ENCODE data around the gene KIF15.

- TF ChIP-seq, protein P1, sequence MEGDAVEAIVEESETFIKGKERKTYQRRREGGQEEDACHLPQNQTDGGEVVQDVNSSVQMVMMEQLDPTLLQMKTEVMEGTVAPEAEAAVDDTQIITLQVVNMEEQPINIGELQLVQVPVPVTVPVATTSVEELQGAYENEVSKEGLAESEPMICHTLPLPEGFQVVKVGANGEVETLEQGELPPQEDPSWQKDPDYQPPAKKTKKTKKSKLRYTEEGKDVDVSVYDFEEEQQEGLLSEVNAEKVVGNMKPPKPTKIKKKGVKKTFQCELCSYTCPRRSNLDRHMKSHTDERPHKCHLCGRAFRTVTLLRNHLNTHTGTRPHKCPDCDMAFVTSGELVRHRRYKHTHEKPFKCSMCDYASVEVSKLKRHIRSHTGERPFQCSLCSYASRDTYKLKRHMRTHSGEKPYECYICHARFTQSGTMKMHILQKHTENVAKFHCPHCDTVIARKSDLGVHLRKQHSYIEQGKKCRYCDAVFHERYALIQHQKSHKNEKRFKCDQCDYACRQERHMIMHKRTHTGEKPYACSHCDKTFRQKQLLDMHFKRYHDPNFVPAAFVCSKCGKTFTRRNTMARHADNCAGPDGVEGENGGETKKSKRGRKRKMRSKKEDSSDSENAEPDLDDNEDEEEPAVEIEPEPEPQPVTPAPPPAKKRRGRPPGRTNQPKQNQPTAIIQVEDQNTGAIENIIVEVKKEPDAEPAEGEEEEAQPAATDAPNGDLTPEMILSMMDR (IDR thresholded peaks at IDR 0.05; ENCODE audit: low read length), result no peak
- TF ChIP-seq EZH2 (optimal IDR thresholded peaks at IDR 0.05; ENCODE audit: low read depth, low read length), result no peak
Measured at GRCh38 chr3:44722103-44722401, 39.5 kb upstream of the KIF15 start.
